HepG2 (cell line): ENCODE measurements around the gene TBC1D5. TPM values are rescaled to one million over a fixed set of nuclear protein-coding genes. Genes with fewer than 3 reads are reported as not detected.

Source experiments
- ATAC-seq: fragments of 200-7000 bp; cut with Tn5 transposase; 3 replicates; pipeline ENCODE4 v1.9.1; 2020; ENCODE audit warnings: mild to moderate bottlenecking, moderate library complexity
- BruUV-seq: library from RNA; stranded (reverse); fragments of 400-500 nt; replicated peaks from 2 replicates; lab custom pipeline; 2021; lab: Mats Ljungman, UMichigan
- CTCF ChIA-PET: fragments of 300-600 bp; formaldehyde crosslinking; extraction: SDS; loops from one replicate; lab custom pipeline; 2021; ENCODE audit warnings: low total read pairs, inconsistent platforms, low intra/inter-chr PET ratio; lab: Yijun Ruan, JAX
- POLR2A ChIA-PET: fragments of 350-600 bp; sonication (Branson Sonifier 250); formaldehyde crosslinking; loops from one replicate; lab custom pipeline; 2020; ENCODE audit warnings: antibody characterized with exemption, inconsistent platforms; lab: Yijun Ruan, JAX
- DNase-seq: peaks from one replicate; pipeline ENCODE4 v3.0.0-alpha.2; 2015; ENCODE audit warnings: low spot score
- FAIRE-seq: peaks from 3 replicates; lab custom pipeline; 2011; peaks lifted over from hg19 to GRCh38; lab: Jason Lieb, UNC
- H2AFZ ChIP-seq: one replicate; pipeline ENCODE4 v1.6.1; 2011; ENCODE audit warnings: low read length, inconsistent platforms
- H3K27ac ChIP-seq: fragments of 300-600 bp; 3 replicates; pipeline ENCODE4 v1.8.0; 2011; ENCODE audit warnings: mixed run types, mild to moderate bottlenecking, mixed read lengths, low read length, inconsistent platforms; ENCODE audit not compliant: insufficient read depth; ENCODE audit errors: extremely low read length
- H3K27me3 ChIP-seq, 2 experiments: fragments of 200-600 bp in 1 of 2; 2 replicates in 1 of 2; 3 replicates in 1 of 2; pipeline versions ENCODE4 v1.6.0 to v1.8.0; 2011; ENCODE audit warnings: low read length in 2 of 2, mild to moderate bottlenecking in 2 of 2, moderate library complexity in 2 of 2, inconsistent platforms in 1 of 2; ENCODE audit not compliant: insufficient read depth in 2 of 2, control insufficient read depth in 1 of 2
- H3K36me3 ChIP-seq, 2 experiments: fragments of 200-600 bp in 1 of 2; replicated peaks in 1 of 2; 2 replicates in 1 of 2; 3 replicates in 1 of 2; pipeline versions ENCODE4 v1.5.1 to v1.8.0; 2011; ENCODE audit warnings: low read length in 2 of 2, inconsistent platforms in 1 of 2; ENCODE audit not compliant: insufficient read depth in 2 of 2, control insufficient read depth in 1 of 2
- H3K4me1 ChIP-seq: 2 replicates; pipeline ENCODE4 v1.5.1; 2012; ENCODE audit warnings: low read length, inconsistent platforms; ENCODE audit not compliant: insufficient read depth
- H3K4me2 ChIP-seq: 2 replicates; pipeline ENCODE4 v1.6.0; 2011; ENCODE audit warnings: low read depth, low read length, inconsistent platforms
- H3K4me3 ChIP-seq, 3 experiments: fragments of 200-600 bp in 1 of 3; sonication (generic), shearing (Covaris generic) in 1 of 3; replicated peaks in 1 of 3; 2 replicates each; pipeline ENCODE4 v1.5.1; 2011 to 2016; ENCODE audit warnings: low read length in 3 of 3, inconsistent platforms in 2 of 3, low read depth in 2 of 3, mild to moderate bottlenecking in 2 of 3, control low read depth in 1 of 3, mixed read lengths in 1 of 3; ENCODE audit not compliant: insufficient read depth in 1 of 3
- H3K79me2 ChIP-seq: one replicate; pipeline ENCODE4 v1.6.1; 2011; ENCODE audit warnings: low read length, inconsistent platforms; ENCODE audit not compliant: insufficient read depth
- H3K9ac ChIP-seq: 2 replicates; pipeline ENCODE4 v1.6.0; 2011; ENCODE audit warnings: mild to moderate bottlenecking, low read depth, low read length, inconsistent platforms; ENCODE audit not compliant: insufficient read depth
- H3K9me3 ChIP-seq: 2 replicates; pipeline ENCODE4 v1.5.1; 2012; ENCODE audit warnings: mild to moderate bottlenecking, low read length
- H4K20me1 ChIP-seq: 2 replicates; pipeline ENCODE4 v1.6.0; 2011; ENCODE audit warnings: inconsistent platforms, mild to moderate bottlenecking, low read length, moderate library complexity; ENCODE audit not compliant: insufficient read depth
- CC2D1A ChIP-seq: sonication (generic); formaldehyde crosslinking; IDR thresholded peaks from 2 replicates; pipeline ENCODE4 v1.8.1; 2023; ENCODE audit warnings: mild to moderate bottlenecking, missing genetic modification reagents
- NR1H2 ChIP-seq: sonication (generic); formaldehyde crosslinking; IDR thresholded peaks from 2 replicates; pipeline ENCODE4 v1.8.1; 2022; ENCODE audit warnings: low read depth, missing genetic modification reagents, borderline replicate concordance
- SNAPC5 ChIP-seq: sonication (generic); formaldehyde crosslinking; IDR thresholded peaks from 2 replicates; pipeline ENCODE4 v1.8.1; 2023; ENCODE audit warnings: mild to moderate bottlenecking, missing genetic modification reagents, borderline replicate concordance
- SRY ChIP-seq: sonication (generic); formaldehyde crosslinking; IDR thresholded peaks from 2 replicates; pipeline ENCODE4 v1.8.0; 2022; ENCODE audit warnings: mild to moderate bottlenecking, missing genetic modification reagents
- TEAD2 ChIP-seq: sonication (generic); formaldehyde crosslinking; IDR thresholded peaks from 2 replicates; pipeline ENCODE4 v1.9.0; 2021; ENCODE audit warnings: missing genetic modification reagents
- ZFAT ChIP-seq: sonication (generic); formaldehyde crosslinking; conservative IDR thresholded peaks from 2 replicates; pipeline ENCODE4 v1.8.1; 2023; ENCODE audit warnings: missing genetic modification reagents, inconsistent platforms
- ZFP37 ChIP-seq: sonication (generic); formaldehyde crosslinking; IDR thresholded peaks from 2 replicates; pipeline ENCODE4 v1.4.0; 2020; ENCODE audit warnings: missing genetic modification reagents, borderline replicate concordance
- ZNF407 ChIP-seq: sonication (generic); formaldehyde crosslinking; IDR thresholded peaks from one replicate; pipeline ENCODE4 v1.5.1; 2020; ENCODE audit warnings: mild to moderate bottlenecking, missing genetic modification reagents; ENCODE audit errors: not compliant biosample characterization
- ZNF510 ChIP-seq: sonication (generic); formaldehyde crosslinking; IDR thresholded peaks from 2 replicates; pipeline ENCODE4 v1.4.0; 2020; ENCODE audit warnings: low read depth, mild to moderate bottlenecking, missing genetic modification reagents
- ZNF546 ChIP-seq: sonication (generic); formaldehyde crosslinking; conservative IDR thresholded peaks from 2 replicates; pipeline ENCODE4 v1.8.1; 2023; ENCODE audit warnings: mild to moderate bottlenecking, missing genetic modification reagents
- WGBS: methylation state at CpG from one replicate; pipeline ENCODE4 v1.1.6; 2017; ENCODE audit warnings: low lambda C conversion rate; 5-methylcytosine and 5-hydroxymethylcytosine counted together
- in situ Hi-C: cut with HindIII; loops from 2 replicates; pipeline ENCODE4 v1.10.0; 2017; ENCODE audit warnings: low pct_unique_long_range_greater_than_20kb; ENCODE audit not compliant: extremely low pct_ligation_motif_present
- intact Hi-C: fragments of 100-400 bp; cut with micrococcal nuclease; formaldehyde crosslinking; loops from one replicate; pipeline ENCODE4 v1.10.0; 2022; ENCODE audit not compliant: unreplicated experiment
- polyA plus RNA-seq, 8 experiments: library from polyadenylated mRNA; depleted of rRNA in 3 of 8; stranded (reverse) in 7 of 8; unstranded in 1 of 8; fragments of >200 nt; fragmentation: Illumina TruSeq in 4 of 8; extraction: Trizol in 4 of 8; gene quantifications; 2 replicates each; pipeline versions ENCODE4 v1.2.1 to v1.2.3, GENCODE V29; 2011 to 2016; ENCODE audit warnings: low read depth in 4 of 8, missing spikeins in 1 of 8, mixed read lengths in 1 of 8; ENCODE audit not compliant: insufficient read depth in 1 of 8
- total RNA-seq, 5 experiments: library from RNA; depleted of rRNA; stranded (reverse); fragments of >200 nt; fragmentation: Illumina TruSeq; extraction: Trizol; gene quantifications; 2 replicates each; pipeline ENCODE4 v1.2.3, GENCODE V29; 2016; ENCODE audit warnings: low read depth in 1 of 5

Gene TBC1D5
- total and polyA plus RNA-seq, 2 of the 13 experiments (the other 11 are each of a cell fraction or from before 2014, with no cell fraction given) = 19.2 to 33.3 TPM

- 97% methylated on average over 2 of the region's 2 CpGs for WGBS
- in situ Hi-C loops (no loop called here), intact Hi-C loops (no loop called here)
- ATAC-seq (no peak), FAIRE-seq (no peak), DNase-seq (no peak)
- Histone ChIP-seq H2AFZ (no peak overlapping the region), H3K36me3 (no peaks in the 10 kb centered on the region), H3K4me1 (peaks cover 25% of the 10 kb centered on the region), H3K4me2 (no peak overlapping the region), H4K20me1 (no peaks in the 10 kb centered on the region), H3K4me3 (no peak overlapping the region), H3K79me2 (no peaks in the 10 kb centered on the region), H3K9ac (no peak overlapping the region), H3K27me3 (no peaks in the 10 kb centered on the region), H3K27ac (no peak overlapping the region), H3K9me3 (no peaks in the 10 kb centered on the region)
- BruUV-seq = no TSS peak
- POLR2A ChIA-PET = no interaction called here
- CTCF ChIA-PET = no interaction called here
- TF ChIP-seq NR1H2 (CRISPR knock-in tag) (no peak), CC2D1A (CRISPR knock-in tag) (no peak), ZFAT (CRISPR knock-in tag) (no peak), ZFP37 (no peak), ZNF510 (no peak), SRY (CRISPR knock-in tag) (no peak), ZNF546 (CRISPR knock-in tag) (no peak), ZNF407 (CRISPR knock-in tag) (no peak), SNAPC5 (CRISPR knock-in tag) (no peak), TEAD2 (CRISPR knock-in tag) (no peak)
Observed at GRCh38 chr3:17422636-17423035, 319.8 kb downstream of the TBC1D5 start.
